H1 (cell line): Measurements from ENCODE around the gene CACNA2D3. TPM values are rescaled to one million over a fixed set of nuclear protein-coding genes. Genes with fewer than 3 reads are reported as not detected.

ENCODE experiments used
- CTCF ChIP-seq, 3 experiments: IDR thresholded peaks; 1 replicate in 2 of 3; 2 replicates in 1 of 3; pipeline versions ENCODE4 v1.5.1 to v1.6.1; 2011; ENCODE audit warnings: low read length in 3 of 3, mild to moderate bottlenecking in 3 of 3, inconsistent platforms in 2 of 3, low read depth in 1 of 3, moderate library complexity in 1 of 3; ENCODE audit not compliant: insufficient read depth in 1 of 3; ENCODE audit errors: control extremely low read depth in 1 of 3
- polyA plus RNA-seq, 7 experiments: library from polyadenylated mRNA; depleted of rRNA in 3 of 7; stranded (reverse) in 5 of 7; unstranded in 2 of 7; fragments of >200 nt in 5 of 7; fragments of 200-250 nt in 2 of 7; gene quantifications; 1 replicate in 5 of 7; 2 replicates in 1 of 7; 4 replicates in 1 of 7; pipeline versions ENCODE4 v1.2.1 to v1.2.3, GENCODE V29; 2011 to 2013; ENCODE audit warnings: missing spikeins in 2 of 7, mixed read lengths in 2 of 7
- total RNA-seq: library from RNA; stranded (reverse); fragmentation: NEBNext Ultra II Directional; extraction: Animal tissue kit (Norgen Biotek cat#: 25700); gene quantifications from 2 replicates; pipeline ENCODE4 v1.2.1, GENCODE V29; 2021

Gene CACNA2D3
- total and polyA plus RNA-seq, 2 of the 8 experiments (the other 6 are each of a cell fraction or from before 2014, with no cell fraction given), result 1.5 to 1.8 TPM

DNA sequence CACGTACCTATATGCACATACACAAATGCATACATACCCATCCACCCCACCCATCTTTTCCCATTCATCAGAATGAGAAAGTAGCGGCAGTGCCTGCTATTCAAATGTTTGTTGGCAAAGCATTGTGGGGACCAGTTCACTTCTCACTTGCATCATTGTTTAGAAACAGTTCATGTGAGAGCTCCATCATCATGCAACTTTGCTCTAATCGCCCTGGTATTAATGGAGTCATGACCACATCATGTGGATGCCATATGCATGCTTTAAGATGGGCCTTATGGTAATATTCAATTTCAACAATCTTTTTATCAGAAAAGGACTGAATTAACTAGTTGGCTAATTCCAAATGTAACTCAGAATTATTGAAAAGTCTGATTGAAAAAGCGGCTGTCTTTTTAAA, 725.0 kb downstream of the CACNA2D3 start (continued):
- TF ChIP-seq CTCF (IDR thresholded peaks at IDR 0.05; ENCODE audit: control extremely low read depth in 1 of 3, insufficient read depth in 1 of 3, low read depth in 1 of 3, low read length in 3 of 3), result no peak
